GM12892 (cell line): ENCODE measurements around the gene KCNE1.

Experiments used
- DNase-seq: peaks from one replicate; pipeline ENCODE4 v3.0.0; 2011; ENCODE audit not compliant: insufficient read length
- FAIRE-seq: peaks from 2 replicates; lab custom pipeline; 2011; peaks lifted over from hg19 to GRCh38; lab: Jason Lieb, UNC
- POLR2A ChIP-seq: IDR thresholded peaks from 2 replicates; pipeline ENCODE4 v1.6.1; 2011; ENCODE audit warnings: low read depth, low read length, control low read depth
- POLR2AphosphoS5 ChIP-seq: IDR thresholded peaks from 2 replicates; pipeline ENCODE4 v1.6.1; 2011; ENCODE audit warnings: low read depth, low read length, control low read depth
- TAF1 ChIP-seq: IDR thresholded peaks from 2 replicates; pipeline ENCODE4 v1.6.1; 2011; ENCODE audit warnings: low read depth, mild to moderate bottlenecking, control low read depth, low read length, borderline replicate concordance

The KCNE1 gene

GRCh38 chr21:34533938-34534337, 21.9 kb upstream of the KCNE1 start:
- no peak for FAIRE-seq
- TF ChIP-seq POLR2AphosphoS5 = no peak
- no peak for TF ChIP-seq POLR2A
- no peak for TF ChIP-seq TAF1
- no peak for DNase-seq

GRCh38 chr21:34531399-34531798, 19.4 kb upstream of the KCNE1 start:
- TF ChIP-seq POLR2AphosphoS5 (no peak), TAF1 (no peak), POLR2A (no peak)
- FAIRE-seq = no peak
- DNase-seq = no peak

GRCh38 chr21:34530261-34530660, 18.3 kb upstream of the KCNE1 start:
- TF ChIP-seq POLR2A = no peak
- TF ChIP-seq POLR2AphosphoS5 = no peak
- TF ChIP-seq TAF1 = no peak
- no peak for FAIRE-seq

GRCh38 chr21:34528131-34528561, 16.1 kb upstream of the KCNE1 start:
- TF ChIP-seq POLR2A (no peak), POLR2AphosphoS5 (no peak), TAF1 (no peak)
- FAIRE-seq (no peak), DNase-seq (no peak)

More at GRCh38 chr21:34530261-34530660, 18.3 kb upstream of the KCNE1 start:
- no peak for DNase-seq

GRCh38 chr21:34526618-34527290, 14.7 kb upstream of the KCNE1 start:
- no peak for TF ChIP-seq POLR2AphosphoS5
- no peak for TF ChIP-seq POLR2A
- no peak for TF ChIP-seq TAF1
- DNase-seq (no peak), FAIRE-seq (peak; percentile 42)

- DNase-seq = no peak
- no peak for FAIRE-seq
- TF ChIP-seq POLR2AphosphoS5 = no peak
- TF ChIP-seq TAF1 = no peak
- no peak for TF ChIP-seq POLR2A
Observed at GRCh38 chr21:34526241-34526617, 14.2 kb upstream of the KCNE1 start.

- TF ChIP-seq TAF1 (no peak), POLR2AphosphoS5 (no peak), POLR2A (no peak)
- DNase-seq = no peak
Observed at GRCh38 chr21:34524646-34525601, 12.9 kb upstream of the KCNE1 start.

GRCh38 chr21:34523019-34523555, 11.1 kb upstream of the KCNE1 start:
- FAIRE-seq = no peak
- TF ChIP-seq TAF1 = no peak
- no peak for TF ChIP-seq POLR2A
- TF ChIP-seq POLR2AphosphoS5 = no peak
- DNase-seq = no peak

More at GRCh38 chr21:34524646-34525601, 12.9 kb upstream of the KCNE1 start:
- no peak for FAIRE-seq

- TF ChIP-seq POLR2A (no peak), POLR2AphosphoS5 (no peak), TAF1 (no peak)
- FAIRE-seq = no peak
Observed at GRCh38 chr21:34522284-34522683, 10.3 kb upstream of the KCNE1 start.

GRCh38 chr21:34521561-34521960, 9.6 kb upstream of the KCNE1 start:
- no peak for TF ChIP-seq TAF1
- DNase-seq = no peak
- no peak for FAIRE-seq

More at GRCh38 chr21:34522284-34522683, 10.3 kb upstream of the KCNE1 start:
- DNase-seq = no peak
